Islet precursor cell (in vitro differentiated cells): Measurements from ENCODE around the gene ZSWIM9.

Experiments
- DNase-seq: peaks from one replicate; pipeline ENCODE4 v3.0.0-alpha.2; 2018

Gene ZSWIM9

DNA sequence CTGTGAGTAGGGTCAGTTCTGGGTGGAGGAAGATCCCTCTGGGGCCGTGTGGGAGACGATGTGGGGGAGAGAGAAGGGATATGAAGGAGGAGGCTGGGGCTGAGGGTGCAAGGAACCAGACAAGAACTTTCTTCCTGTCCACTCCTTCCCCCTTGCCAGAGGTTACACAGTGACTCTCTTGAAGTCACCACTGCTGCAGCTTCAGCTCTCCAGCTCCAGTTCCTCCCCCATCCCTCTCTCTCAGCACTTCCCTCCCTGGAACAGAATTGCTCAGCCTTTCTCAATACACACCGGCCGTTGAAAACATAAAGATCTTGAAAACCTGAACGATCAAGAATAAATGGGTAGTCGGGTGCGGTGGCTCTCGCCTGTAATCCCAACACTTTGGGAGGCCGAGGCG, 5.1 kb downstream of the ZSWIM9 start:
- no peak for DNase-seq

DNA sequence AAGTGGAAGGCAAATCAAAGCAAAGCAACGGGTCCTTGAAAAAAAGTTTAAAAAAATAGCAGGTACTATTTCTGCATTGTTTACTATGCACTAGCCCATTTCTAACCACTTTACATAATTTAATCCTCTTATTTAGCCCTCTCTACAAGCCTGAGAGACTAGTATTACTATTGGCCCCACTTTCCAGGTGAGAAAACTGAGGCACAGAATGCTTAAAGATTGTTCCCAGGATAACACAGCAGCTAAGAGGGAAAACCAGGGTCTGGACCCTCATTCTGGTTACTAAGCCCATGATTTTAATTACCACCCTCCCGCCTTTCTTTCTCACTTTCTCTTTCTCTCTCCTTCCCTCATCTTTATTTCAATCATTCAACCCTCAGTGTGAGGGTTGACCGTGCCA, 5.7 kb downstream of the ZSWIM9 start:
- DNase-seq = no peak

DNA sequence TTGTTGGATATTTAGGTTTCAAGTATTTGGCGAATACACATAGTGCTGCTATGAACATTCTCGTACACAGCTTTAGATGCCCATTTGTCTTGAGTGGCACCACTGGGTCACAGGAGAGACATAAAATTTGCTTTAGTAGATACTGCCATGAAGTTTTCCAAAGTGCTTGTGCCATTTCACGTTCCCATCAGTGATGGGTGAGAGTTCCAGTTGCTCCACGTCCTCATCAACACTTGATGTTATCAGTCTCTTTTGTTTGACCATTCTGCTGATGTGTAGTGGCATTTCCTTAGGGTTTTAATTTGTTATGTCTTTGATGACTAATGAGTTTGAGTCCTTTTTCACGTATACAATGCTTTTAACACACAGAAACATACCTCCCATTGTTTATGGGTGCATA, 11.0 kb downstream of the ZSWIM9 start:
- DNase-seq = no peak

DNA sequence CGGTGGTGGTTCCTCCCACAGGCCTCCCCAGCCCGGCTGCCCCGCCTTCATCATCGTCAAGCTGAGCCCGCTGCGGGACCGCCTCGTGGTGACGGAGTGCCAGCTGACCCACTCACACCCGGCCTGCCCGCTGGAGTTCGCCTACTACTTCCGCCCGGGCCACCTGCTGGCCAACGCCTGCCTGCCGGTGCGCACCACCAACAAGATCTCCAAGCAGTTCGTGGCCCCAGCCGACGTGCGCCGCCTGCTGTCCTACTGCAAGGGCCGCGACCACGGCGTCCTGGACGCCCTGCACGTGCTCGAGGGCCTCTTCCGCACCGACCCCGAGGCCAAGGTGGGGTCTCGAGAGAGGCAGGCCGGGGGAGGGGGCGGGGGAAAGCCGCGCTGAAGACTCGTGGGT, 12.0 kb downstream of the ZSWIM9 start:
- no peak for DNase-seq

DNA sequence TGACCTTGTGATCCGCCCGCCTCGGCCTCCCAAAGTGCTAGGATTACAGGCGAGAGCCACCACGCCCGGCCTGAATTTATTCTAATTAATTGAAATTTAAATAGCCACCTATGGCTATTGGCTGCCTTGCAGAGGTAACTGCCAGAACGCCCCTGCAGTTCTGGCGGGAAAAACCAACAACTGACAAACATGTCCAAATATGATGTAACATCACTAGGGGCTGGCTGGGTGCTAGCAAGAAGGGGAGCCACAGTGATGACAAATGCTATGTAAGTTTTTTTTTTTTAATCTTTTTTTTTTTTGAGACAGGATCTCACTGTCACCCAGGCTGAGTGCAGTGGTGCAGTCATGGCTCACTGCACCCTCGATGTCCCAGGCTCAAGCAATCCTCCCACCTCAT, 12.9 kb downstream of the ZSWIM9 start:
- DNase-seq = no peak

DNA sequence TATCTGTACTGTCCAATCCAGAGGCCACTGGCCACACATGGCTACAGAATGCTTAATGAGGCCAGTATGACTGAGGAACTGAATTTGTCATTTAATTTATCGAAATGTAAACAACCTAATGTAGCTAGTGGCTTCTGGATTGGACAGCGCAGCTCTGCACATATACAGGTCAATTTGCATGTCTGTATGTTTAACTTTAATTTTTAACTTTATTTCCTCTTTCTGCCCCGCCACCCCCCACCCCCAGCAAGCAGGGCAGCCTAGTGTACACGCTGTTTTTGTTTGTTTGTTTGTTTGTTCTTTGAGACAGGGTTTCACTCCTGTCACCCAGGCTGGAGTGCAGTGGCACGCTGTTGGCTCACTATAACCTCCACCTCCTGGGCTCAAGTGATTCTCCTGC, 15.5 kb downstream of the ZSWIM9 start:
- no peak for DNase-seq

DNA sequence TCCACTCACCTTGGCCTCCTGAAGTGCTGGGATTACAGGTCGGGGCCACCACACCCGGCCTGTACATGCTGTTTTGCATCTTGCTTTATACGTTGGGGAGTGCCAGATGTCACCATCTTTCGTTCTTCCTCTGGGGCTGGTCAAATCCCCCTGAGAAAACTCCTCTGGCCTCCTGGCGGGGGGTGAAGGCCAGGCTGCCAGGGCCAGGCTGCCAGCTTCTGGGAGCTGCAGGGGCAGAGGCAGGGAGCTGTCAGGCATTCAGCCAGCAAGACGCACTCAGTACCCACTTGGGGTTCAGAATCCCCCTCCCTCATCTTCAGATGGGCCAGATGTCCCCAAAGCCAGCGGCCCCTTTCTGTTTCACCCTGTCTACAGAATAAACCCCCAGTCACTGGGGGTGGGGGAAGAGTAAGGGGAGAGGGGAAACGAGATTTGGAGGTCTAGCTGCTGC, 16.1 kb downstream of the ZSWIM9 start:
- DNase-seq = no peak

DNA sequence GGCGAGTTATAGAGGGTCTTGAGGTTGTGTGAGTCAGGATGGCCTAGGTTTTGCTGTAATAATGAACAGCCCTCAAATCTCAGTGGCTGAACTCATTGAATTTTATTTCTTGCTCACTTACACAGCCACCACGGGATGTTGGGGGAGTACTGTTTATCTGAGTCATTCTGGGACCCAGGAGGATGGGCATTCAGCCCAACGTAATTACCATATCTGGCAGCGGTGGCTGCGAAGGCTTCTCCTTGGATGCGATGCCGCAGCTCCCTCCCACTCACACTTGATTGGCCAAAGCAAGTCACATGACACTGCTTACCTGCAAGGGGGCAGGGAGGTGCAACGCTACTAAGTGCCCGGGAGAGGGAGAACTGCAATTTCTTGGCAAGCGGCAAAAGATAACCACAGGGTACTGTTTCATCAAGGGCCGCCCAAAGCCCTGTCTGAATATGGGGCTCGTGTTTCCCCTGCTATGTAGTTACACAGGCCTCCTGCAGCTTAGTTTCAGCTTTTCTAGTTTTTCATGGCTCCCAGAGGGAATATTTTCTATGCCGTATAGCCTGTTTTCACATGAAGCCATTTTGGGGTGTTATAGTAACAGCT, 19.9 kb downstream of the ZSWIM9 start:
- DNase-seq = peak; percentile 95

DNA sequence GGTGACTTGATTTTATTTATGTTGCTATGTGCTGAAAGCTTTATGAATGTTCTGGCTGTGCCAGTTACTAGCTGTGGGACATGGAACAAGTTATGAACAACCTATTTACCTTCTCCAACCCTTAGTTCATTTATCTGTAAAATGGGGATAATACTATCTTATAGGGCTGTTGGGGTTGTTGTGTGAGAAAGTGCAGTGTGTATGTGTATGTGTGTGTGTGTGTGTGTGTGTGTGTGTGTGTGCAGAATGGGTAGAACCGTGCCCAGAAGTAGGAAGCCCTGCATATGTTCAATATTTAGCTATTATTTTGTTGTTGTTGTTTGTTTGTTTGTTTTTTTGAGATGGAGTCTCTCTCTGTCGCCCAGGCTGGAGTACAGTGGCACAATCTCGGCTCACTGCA, 20.4 kb downstream of the ZSWIM9 start:
- no peak for DNase-seq

DNA sequence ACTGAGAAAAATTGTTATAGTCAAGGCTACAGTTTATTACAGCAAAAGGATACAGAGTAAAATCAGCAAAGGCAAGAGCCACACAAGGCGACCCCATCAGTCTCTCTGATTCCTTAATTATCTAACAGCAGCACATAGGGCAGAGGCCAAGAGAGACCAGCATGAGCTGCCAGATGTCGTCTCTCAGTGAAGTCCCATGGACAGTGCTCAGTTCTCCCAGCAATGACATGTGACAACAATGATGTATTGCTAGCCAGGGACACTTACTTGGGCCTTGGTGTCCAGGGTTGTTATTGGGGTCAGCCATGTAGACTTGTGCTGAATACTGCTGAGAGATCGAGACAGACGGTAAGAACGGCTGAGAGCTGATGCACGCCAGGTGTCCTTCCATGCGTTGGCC, 22.3 kb downstream of the ZSWIM9 start:
- no peak for DNase-seq

DNA sequence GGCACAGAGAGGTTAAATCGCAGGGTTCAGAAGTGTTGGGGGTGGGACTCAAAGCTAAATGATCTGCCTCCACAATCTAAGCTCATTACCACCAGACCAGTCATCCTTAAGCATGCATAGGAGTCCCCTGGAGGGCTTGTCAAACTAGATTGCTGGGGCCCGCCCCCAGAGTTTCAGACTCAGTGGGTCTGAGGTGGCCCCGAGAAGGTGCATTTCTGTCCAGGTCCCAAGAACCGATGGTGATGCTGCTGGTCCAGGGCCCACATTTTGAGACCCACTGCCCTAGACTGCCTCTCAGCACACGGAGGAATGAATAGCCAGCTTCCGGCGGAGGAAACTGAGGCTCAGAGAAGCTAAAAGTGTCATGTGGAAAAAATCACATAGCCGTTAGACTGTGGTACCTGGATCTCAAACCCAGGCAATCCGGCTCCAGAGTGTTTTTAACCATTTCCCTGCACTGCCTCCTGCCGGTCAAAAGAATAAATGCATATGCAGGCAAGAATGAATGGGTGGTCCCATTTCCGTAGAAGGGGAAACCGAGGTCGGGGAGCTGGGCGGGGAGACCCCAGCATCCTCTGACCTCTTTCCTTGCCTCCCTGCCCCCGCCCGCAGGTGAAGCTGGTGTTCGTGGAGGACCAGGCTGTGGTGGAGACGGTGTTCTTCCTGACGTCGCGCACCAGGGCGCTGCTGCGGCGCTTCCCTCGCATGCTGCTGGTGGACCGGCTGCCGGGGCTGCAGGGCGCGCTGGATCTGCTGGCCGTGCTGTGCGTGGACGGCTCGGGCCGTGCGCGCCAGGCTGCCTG, 23.8 kb downstream of the ZSWIM9 start:
- no peak for DNase-seq

DNA sequence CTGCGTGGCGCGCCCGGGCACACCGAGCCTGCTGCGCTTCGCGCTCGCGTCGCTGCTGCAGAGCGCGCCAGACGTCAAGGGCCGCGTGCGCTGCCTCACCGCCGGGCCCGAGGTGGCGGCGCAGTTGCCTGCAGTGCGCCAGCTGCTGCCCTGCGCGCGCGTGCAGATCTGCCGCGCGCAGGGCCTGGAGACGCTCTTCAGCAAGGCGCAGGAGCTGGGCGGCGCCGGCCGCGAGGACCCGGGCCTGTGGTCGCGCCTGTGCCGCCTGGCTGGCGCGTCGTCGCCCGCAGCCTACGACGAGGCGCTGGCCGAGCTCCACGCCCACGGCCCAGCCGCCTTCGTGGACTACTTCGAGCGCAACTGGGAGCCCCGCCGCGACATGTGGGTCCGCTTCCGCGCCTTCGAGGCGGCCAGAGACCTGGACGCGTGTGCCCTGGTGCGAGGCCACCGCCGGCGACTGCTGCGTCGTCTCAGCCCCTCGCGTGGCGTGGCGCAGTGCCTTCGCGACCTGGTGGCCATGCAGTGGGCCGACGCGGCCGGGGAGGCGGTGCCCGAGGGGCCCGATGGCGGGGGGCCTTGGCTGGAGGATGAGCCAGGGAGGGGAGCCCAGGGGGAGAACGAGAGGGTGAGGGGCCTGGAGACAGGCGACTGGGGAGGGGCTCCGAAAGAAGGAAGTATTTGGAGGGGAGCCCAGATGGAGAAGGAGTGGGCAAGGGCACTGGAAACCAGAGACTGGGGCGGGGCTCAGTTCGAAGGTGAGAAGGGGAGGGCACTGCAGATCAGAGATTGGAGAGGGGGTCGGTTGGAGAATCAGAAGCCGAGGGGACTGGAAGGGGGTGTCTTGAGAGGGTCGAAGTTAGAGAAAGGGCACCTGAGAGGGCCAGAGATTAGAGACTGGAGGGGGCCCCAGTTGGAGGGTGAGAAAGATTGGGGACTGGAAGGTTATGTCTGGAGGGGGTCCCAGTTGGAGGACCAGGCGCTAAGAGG, 24.7 kb downstream of the ZSWIM9 start:
- DNase-seq = no peak

DNA sequence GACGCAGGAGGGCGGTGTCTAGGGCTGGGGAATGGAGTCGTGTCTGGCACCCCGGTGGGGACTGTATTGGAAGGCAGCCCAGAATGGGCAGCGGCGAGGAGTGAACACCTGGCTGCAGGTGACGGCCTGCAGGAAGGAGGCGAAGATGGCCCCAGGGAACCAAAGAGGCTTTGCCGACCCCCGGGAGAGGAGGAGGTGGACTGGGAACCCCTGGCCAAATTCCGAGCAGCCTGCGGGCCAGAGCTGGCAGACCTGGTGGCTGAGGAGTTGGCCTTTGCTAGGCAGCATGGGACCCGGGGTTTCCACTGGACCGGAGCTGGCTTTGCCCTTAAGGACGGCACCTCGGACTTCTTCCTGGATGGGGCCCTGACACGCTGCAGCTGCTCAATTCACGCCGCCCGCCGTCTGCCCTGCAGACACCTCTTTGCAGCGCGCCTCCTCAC, 25.9 kb downstream of the ZSWIM9 start:
- DNase-seq = no peak

DNA sequence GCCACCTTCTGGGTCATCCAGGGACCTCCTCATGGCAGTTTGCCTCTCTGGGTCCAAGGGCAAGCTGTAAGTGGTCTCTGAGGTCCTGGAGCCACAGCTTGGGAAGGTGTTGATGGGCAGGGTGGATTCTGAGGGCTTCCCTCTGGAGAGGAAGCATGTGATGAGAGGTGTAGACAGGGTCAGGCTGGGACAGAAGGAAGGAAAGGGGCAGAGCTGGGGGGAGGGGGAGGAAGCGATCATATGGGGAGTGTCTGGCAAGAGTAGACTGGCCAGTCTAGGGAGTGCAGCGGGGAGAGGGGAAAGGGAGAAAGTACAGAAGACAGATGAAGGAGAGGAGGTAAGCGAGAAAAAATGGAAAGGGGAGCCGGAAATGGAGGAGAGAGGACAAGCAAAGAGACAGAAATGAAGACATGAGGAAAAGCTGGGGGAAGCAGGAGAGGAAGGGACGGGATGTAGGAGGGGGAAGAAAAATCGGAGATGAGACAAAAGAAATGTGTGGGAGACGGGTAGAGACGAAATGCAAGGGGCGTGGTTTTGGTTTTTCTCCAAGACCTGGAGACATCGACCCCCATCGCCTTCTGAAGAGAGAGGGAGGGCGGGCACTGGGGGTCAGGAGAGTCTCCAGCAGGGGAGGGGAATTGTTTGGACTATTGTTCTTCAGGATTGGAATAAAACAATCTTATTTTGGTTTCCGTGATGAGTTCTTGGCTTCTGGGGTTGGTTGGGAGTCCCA, 26.6 kb downstream of the ZSWIM9 start:
- no peak for DNase-seq

DNA sequence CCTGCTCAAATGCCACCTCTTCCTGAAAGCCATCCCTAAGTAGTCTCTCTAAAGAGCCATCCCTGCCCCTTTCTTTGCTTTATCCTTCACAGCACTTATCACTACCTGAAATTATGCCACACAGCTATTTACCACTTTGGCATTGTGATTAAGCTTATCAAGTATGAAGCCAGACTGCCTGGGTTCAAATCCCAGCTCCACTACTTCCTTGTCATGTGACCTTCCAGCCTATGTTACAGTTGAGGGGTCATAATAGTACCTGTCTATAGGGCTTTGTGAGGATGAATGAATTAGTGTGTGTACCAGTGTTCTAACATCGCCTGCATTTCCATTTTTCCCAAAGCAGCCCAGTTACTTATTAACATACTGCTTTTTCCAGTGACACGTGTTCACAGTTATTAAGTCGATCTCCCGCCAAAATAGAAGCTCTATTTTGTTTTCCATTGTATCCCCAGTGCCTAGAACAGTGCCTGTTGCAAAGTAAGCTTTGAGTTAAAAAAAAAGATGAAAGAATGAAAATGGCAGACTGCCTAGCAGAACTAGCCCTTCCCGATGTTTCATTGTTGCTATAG, 32.8 kb downstream of the ZSWIM9 start:
- DNase-seq = no peak

DNA sequence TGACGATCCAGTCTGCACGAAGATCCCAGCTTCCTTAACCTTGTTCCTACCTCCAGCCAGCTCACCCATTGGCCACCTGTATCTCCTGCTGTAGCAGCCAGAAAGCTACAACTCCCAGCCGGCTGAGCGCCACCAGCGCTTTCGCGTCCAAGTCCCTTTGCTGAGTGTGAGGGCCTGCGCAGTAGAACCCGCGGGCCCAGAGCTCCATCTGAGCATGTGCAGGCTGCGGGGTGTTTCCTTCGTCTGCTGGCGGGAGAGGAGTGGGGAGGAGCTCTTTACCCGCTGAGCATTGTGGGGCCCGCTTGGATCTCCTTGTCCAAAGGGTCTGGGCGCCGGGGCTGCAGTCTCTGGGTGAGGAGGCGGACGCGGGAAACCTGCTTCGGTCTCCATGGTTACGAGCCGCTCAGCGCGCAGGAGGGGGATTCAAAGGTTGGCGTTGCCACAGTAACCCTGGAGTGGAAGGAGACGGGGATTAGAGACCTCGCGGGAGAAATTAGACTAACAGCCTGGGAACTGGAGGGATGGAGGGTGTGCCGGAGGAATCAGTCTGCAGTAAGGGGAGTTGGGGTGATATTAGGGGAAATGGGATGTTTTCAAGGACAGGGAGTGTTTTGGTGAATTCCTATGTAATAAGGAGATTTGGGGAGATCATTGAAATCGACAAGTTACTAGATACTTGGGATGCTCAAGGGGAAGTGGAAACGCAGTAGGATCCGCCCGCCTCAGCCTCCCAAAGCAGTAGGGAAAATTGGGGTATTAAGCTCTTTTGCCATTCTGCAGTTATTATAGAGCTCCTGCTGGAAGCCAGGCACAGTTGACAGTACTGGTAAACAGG, 33.5 kb downstream of the ZSWIM9 start:
- DNase-seq = peak; percentile 100

DNA sequence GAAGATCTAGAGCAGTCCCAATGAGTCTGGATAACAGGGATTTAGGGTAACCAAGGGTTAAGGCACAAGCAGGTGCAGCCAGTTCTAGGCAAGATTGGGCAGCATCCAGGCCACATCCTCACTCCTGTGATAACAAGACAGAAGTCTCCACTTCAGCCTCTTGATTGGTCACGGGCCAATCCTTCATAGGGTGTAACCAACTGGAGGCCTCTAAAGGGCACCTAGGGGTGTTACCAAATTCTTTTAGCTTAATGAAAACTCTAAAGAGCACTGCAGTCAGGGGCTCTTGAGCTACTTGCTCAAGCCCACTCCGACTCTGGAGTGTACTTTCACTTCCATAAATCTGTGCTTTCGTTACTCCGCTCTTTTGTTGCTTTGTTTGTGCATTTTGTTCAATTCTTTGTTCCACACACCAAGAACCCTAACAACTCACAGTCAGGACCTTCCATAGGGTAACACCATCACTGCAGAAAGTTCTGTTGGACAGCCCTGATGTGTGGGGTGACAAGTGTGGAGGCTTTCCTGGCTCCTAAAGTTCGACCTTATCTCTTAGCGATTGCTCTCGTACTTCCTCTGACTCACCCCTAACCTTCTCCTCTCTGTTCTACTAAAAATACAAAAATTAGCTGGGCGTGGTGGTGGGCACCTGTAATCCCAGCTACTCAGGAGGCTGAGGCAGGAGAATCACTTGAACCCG, 36.1 kb downstream of the ZSWIM9 start:
- no peak for DNase-seq

DNA sequence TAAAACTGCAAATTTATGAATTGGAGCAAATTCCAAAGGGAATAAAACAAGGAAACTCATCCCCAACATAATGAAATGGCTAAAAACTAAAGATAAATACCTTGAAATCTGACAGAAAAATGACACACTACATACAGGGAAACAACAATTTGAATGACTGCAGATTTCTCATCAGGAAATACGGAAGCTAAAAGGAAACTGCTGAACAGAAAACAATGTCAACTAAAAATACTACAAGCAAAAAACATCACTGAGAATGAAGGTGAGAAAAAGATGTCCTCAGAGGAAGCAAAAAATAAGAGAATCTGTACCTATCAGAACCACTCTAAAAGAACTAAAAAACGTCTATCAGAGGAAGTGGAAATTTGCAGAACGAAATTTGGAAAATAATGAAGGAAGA, 39.5 kb downstream of the ZSWIM9 start:
- no peak for DNase-seq

DNA sequence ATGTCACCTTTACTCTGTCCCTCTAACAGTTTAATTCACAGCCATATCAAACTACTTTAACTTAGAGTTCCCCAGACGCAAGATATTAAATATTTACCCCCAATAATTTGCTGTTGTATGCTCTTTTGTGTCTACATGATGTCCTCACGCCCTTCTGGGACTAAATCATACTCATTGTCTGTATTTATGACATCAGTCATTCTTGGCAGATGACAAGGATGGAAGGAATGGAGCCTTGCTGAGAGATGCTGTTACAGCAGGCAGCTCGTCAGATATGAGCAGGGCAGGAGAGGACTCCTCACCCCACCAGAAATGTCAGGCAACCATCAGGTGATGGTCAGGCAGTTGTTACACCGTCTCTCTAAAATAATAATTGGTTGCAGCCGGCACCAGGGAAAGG, 43.5 kb downstream of the ZSWIM9 start:
- no peak for DNase-seq

DNA sequence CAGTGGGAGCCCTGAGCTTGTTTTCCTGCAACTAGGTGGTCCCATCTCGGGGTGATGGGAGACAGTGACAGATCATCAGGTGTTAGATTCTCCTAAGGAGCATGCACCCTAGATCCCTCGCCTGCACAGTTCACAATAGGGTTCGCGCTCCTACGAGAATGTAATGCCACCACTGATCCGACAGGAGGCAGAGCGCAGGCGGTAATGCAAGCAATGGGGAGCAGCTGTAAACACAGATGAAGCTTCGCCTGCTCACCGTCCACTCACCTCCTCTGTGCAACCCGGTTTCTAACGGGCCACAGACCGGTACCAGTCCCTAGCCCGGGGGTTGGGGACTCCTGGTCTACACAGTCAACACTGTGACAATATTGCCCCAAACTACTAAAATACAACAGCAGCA, 46.5 kb downstream of the ZSWIM9 start:
- peak; percentile 65 for DNase-seq

DNA sequence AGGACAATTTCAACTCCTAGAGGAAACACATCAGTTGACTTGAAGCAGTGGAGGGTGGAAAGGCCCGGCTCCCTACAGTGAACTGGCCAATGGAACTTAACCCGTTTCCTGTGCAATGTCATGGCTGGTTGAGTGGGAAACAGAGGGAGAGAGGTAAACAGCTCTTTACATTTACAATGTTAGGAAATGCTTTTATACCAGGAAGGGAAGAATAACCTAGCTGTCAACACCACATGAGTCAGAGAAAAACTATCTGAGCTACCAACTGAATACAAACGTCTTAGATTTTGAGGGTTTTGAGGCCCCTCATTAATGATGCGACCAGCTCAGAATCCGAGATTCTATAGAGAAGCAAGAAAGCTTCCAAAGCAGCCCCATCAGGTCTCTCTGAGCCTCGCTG, 48.5 kb downstream of the ZSWIM9 start:
- DNase-seq = no peak
